Ovary (tissue), 3 donors: Measurements from ENCODE around the gene PSMC1.

Experiments used
- CTCF ChIP-seq, 3 donors: fragments of 450-650 bp in 2 of 3; fragments of 200-600 bp in 1 of 3; IDR thresholded peaks; one replicate each; pipeline versions ENCODE4 v1.5.1 to v1.8.0; 2016 to 2022; ENCODE audit warnings: antibody characterized with exemption in 3 of 3, mild to moderate bottlenecking in 1 of 3
- POLR2A ChIP-seq: fragments of 450-650 bp; IDR thresholded peaks from one replicate; pipeline ENCODE4 v1.6.1; 2017; ENCODE audit warnings: antibody characterized with exemption, mild to moderate bottlenecking, moderate library complexity
- donor health status: DM: no; HTN: no; CAD: no.

- no peak for TF ChIP-seq CTCF (IDR thresholded peaks at IDR 0.05)
- no peak for TF ChIP-seq POLR2A
Measured at GRCh38 chr14:90275458-90275814, 19.1 kb downstream of the PSMC1 start.
